Jurkat, Clone E6-1 (cell line): ENCODE measurements around the gene GAMT.

Source experiments
- DNase-seq: peaks from one replicate; pipeline ENCODE4 v3.0.0-alpha.2; 2011; ENCODE audit warnings: low read depth, low spot score
- H3K4me3 ChIP-seq: 2 replicates; pipeline ENCODE4 v1.5.1; 2011; ENCODE audit warnings: mild to moderate bottlenecking, low read length, control low read depth, moderate library complexity

Gene GAMT

DNA sequence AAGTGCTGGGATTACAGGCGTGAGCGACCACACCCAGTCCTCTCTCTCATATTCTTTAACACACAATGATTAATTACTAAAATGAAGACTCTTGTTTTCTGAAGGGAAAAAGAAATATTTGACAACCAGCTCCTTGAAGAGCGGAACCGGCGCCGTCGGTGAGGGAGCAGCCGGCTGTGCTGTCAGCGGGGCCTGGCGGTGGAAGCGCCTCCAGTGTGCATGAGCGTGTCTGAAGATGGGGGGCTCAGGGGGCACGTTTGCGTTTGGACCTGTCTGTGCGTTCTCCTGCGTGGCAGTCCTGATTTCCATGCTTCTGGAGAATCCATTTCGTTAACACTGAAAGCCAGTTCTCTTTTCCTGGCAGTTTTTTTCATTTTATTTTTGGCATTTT, 24.9 kb downstream of the GAMT start:
- H3K4me3 ChIP-seq: no peak overlapping the region
- DNase-seq: no peak

DNA sequence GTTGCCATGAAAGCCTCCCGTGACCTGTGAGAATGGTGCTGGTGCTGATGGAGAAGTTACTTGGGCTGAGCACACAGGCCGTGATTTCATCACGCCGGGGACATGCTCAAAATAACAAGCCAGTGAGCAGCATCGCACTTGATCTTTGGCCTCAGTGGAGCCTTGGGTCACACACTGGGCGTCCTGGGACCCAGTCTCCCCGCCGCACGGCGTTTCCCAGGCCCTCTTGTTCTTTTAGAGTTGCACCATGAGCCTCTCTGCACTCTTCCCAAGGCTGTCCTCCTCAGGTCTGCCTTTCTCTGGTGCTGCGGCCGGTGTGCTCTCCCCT, 27.1 kb downstream of the GAMT start:
- DNase-seq: no peak
- H3K4me3 ChIP-seq: no peak overlapping the region

DNA sequence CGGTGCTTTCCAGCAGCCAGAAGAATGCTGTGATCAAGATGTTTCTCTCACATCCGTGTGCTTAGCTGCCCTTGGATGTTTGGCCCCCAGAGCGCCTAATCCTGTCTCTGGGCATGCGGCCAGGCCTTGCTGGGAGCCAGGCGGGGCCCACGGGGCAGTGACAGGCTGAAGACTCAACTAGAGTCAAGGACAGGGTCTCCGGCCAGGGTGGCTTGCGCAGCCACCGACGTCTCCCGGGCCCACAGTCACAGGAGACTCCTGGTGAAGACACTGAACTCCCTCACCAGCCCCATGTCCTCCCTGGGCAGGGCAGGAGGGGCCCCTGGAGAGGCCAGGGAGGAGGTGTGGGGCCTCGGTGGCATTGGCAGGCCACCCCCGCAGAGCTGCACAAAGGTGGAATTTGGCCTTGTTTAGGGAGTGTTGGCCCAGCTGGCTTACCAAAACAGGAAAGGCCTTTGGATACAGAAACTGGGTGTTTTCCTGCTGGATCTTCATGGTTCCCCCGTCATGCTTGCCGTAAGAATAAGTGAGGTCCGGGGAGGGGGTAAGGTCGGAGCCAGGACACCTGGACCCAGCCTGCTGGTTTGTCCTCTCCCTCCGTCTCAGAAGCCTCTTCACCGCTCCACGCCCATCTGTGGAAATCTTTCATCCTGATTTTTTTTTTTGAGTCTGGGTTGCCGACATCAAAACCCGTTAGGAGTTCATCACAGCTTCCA, 27.6 kb downstream of the GAMT start:
- DNase-seq: no peak
- no peak overlapping the region for H3K4me3 ChIP-seq

DNA sequence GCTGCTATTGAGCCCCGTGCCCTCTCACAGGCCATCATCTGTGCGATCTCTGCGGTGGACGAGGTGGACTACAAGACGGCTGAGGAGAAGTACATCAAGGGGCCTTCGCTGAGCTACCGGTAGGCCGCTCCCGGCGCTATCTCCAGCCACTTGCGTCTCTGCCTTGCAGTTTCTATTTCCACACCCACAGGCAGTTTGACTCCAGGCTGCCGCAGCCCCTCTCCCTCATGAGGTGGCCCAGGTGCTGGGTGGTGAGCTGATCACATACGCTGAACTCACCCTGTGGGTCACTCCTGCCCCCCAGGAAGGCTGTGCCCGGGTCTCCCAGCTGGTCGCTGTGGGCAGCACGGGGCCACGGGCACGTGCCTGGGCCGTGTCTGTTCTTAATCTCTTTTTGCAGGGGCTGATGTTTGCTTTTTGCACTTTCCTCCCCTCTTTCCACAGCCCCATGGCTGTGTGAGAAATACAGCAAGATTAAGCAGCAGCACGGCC, 28.3 kb downstream of the GAMT start:
- DNase-seq: no peak
- H3K4me3 ChIP-seq: no peak overlapping the region

DNA sequence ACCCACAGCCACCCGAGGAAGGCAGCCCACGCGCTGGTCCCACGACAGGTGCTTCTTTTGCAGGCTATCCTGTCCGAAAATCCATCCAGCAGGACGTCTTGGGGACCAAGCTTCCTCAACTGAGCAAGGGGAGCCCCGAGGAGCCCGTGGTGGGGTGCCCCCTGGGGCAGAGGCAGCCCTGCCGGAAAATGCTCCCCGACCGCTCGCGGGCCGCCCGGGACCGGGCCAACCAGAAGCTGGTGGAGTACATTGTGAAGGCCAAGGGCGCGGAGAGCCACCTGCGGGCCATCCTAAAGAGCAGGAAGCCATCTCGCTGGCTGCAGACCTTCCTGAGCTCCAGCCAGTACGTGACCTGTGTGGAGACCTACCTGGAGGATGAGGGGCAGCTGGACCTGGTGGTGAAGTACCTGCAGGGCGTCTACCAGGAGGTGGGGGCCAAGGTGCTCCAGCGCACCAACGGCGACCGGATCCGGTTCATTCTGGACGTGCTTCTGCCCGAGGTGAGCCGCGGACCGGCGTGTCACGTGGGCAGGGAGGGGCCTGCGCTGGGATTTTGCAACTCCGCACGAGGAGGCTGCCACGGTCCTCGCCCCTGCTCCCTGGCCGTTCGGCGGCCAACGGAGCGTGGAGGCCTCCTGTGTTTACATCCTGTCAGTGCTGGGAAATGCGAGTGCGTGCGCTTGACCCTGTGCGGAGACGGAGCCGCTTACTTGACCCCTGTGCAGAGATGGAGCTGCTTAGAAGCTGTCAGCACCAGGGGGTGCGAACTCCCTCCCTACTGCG, 30.6 kb downstream of the GAMT start:
- H3K4me3 ChIP-seq: no peak overlapping the region
- no peak for DNase-seq

DNA sequence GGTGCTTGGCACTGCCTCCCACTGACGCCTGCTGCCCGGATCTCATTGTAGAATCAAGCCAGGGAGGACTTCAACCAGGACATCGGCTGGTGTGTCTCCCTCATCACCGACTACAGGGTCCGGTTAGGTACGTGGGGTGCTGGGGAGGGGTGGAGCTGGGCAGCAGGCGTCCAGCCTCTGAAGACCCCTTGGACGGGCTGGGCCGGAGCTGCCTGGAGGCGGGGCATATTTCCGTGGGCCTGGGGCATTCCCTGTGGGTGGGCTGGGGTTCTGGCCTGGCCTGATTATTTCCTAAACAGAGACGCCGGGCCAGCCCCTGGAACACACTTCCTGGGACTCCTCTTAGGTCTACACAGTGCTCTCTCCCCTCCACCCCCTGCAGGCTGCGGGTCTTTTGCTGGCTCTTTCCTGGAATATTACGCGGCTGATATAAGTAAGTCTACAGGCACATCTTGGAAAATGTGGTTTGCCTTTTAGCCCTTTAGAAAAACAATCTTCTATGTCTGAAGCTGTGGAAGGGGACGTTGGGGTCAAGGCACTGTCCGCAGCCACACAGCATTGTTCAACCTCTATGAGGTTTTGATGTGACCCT, 32.0 kb downstream of the GAMT start:
- H3K4me3 ChIP-seq: no peak overlapping the region
- no peak for DNase-seq

DNA sequence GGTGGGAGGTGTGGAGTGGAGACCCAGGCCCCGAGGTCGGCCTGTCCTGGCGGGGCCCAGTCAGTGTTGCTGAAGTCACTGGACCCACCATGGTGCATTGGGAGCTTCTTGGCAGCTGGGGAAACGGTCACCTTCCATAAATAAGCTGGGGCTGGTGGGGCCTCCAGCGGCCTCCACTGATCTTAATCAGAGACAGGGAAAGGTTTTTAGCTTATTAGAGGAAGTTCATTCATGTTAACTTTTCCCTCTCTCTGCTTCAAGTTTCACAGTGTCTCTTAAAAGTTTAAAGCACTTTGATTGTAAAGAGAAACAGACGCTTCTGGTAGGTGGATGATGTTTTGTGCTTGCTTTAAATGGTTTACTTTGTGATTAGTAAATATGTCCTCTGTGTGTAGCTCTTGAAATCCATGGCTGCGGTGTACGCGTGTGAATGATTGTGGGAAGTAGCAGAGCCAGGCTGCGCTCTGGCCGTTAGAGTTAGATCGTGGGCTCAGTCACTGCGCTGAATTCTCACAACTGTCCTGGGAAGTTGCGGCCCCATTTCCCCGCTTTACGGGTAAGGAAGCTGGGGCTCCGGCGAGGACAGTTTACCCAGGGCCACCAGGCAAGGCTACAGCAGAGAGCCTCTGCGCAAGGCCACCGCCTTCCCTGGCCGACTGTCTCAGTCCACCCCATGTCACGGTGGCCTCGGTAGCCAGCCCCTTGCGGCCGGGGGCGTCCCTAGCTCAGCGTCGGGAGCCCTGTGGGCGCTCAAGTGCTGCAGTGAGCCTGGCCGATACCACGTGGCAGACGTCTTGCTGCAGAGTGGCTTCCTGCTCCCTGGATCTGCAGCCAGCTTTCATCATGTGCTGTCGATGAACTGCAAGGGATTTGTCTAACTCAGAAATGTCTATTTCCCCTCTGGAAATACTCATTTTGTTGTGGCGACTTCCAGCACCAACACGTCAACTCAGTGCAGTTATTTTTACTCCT, 34.2 kb downstream of the GAMT start:
- DNase-seq: no peak
- H3K4me3 ChIP-seq: no peak overlapping the region

DNA sequence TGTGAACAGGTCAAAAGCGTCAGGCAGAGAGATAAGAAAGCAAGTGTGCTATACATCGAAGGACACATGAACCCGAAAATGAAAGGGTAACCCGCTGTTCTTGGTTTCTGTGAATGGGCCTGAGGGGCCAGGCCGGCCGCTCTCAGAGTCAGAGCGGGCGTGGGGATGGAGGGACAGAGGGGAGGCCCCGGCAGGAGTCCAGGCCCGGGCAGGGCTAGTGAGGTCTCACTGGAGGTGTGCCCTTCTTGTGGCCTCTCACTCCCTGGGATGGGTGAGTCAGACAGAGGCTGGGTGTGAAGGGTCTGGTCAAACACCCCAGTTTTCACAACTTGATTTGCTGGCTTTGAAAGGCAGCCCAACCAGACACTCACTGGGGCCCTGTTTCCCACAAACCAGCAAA, 35.0 kb downstream of the GAMT start:
- no peak overlapping the region for H3K4me3 ChIP-seq
- no peak for DNase-seq

DNA sequence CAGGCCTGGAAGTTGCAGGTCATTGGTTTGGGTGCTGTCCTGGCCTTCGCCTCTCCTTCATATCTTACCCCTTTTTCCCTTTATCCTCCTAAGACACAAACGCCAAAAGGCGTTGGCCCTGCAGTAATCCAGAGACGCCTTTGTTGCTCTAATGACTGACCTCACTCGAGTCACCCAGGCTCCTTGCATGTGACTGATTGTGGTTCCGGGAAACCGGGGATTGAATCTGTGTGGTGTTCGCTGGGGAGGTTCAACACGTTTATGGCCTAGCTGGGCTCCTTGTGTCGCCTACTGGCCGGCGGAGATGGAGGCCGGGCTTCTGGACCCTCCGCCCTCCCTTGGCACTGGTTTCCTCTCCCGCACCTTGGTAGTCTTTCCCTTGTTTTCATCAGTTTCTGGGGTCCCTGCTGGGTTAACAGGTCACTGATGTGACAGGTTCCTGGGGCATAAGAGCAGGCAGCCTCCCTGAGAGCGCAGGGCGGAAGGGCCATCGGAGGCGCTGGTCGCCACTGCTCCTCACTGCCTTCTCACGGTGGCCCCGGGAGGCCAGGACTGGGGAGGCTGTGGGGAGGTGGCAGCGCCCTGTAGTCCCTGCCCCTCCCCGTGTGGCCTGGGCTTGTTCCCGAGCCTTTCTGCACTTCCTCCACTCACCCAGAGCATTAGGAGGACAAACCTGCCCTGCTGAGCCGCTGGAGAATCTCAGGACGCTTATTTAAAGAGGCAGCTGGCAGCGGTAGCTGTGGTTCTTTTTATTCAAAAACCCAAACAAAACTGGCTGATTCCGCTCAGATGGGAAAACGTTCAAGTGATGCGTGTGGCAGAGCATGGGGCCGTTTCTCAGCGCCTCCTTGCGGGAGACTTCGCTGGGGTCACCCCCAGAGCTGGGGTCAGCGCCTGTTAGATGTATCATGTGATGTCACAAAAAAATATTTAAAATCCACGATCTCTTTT, 35.7 kb downstream of the GAMT start:
- DNase-seq: no peak

DNA sequence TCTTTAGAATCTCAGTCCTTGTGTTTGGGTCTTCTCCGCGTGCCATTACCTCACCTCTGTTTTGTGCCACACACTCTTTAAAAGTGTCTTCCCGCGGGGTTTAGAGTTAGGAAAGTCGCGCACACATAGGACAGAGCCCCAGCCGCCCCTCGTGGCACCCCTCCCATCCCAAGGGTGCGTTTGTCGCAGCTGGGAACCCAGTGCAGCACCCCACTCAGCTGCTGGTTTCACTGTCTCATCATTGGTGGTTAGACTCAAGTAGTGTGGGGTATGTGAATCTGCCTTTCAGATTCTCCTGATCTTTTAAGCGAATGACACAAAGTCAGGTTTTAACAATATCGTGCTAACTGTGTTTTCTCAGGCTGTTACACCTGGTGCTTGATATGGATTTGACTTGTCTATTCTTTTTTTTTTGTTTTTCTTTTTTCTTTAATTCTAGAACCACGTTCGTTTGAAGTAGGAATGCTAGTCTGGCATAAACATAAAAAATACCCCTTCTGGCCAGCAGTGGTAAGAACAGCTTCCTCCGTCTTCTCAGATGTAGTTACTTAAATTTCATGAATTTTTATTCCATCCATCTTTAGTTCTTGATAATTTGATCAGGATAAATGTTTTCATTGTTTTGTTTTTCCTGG, 37.2 kb downstream of the GAMT start:
- DNase-seq: peak; percentile 32
- no peak overlapping the region for H3K4me3 ChIP-seq

More for the DNA sequence above, 35.7 kb downstream of the GAMT start:
- no peak overlapping the region for H3K4me3 ChIP-seq

DNA sequence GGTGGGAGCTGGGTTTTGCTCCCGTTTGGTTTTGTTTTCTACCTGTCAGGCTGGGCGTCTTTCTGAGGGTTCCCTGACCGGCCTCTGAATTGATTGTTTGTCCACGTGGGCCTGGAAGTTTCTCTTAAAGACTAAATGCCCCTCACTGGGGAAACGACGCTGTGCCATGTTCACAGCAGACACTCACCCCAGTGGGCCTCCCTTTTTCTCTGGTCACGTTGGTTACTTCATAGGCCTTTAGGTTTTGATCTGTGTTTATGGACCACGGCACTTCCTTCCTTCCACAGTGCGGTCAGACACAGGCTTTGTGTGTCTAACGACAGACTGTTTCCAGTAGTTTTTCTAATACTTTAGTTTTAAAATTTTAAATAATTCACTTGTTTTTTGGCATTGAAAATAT, 37.7 kb downstream of the GAMT start:
- H3K4me3 ChIP-seq: no peak overlapping the region
- no peak for DNase-seq

DNA sequence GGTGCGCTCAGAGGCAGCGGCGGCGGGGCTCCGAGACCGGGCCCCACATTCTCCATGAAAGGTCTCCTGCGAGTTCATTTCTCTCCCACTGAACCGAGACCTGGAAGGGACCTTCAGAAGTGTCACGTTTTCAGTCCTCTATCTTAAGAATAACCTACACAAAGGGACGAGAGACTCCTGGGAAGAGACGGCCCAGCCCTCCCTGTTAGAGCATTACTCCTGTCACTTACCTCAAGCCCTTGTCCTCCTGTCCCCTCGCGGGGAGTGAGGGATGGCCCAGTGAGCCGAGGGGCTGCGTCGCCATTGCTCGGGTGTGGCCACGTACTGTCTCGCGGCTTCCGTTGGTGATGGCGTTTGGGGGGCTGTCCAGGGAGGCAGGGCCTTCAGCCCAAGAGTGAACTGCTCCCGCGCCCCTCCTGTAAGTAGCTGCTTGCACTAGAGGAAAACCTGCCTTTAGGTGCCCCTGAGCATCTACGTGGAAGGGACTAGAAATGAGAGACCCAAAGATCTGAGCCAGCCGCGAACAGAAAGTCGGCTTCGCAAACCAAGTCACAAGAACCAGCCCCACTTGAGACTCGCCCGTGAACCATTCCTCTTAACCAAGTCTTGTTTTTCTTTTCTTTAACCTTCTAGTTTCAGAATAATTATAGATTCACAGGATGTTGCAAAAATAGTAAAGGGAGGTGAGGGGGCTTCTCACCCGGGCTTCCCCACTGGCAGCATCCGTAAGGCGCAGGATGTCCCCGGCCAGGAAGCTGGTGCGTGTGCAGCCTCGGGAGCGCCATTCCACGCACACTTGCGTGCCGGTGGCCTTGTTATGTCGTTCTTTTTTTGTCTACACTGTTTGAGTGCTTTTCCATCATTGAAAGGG, 38.7 kb downstream of the GAMT start:
- no peak overlapping the region for H3K4me3 ChIP-seq

DNA sequence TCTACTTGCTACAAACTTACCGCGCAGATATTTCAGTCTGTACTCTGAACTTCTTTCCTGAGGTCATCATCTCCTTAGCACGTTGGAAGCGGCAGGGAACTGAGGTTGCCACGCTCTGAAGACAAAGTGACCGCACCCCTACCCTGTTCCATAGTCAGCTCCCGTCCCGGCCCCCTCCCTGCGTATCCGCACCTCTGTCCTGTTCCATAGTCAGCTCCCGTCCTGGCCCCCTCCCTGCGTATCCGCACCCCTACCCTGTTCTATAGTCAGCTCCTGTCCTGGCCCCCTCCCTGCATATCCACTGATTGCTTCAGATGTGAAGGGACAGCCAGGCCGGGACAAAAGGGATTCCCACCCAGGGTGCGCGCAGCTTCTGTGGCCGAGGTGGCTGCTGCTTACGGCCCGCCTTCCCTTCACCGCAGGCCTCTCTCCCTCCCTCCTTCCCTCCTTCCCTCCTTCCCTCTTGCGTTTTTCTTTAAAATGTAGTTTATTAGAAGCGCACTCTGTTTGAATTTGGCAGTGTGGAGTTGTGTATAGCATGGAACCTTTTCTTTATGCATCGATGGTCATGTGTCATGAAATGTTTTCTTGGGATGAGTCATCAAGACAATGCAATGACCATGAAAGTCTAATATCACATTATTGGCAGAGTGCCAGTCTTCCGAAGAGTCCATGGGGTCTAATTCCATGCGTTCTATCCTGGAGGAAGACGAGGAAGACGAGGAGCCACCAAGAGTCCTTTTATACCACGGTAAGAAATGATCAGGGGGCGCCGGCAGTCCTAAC, 39.5 kb downstream of the GAMT start:
- no peak overlapping the region for H3K4me3 ChIP-seq
- no peak for DNase-seq

More for the DNA sequence above, 38.7 kb downstream of the GAMT start:
- no peak for DNase-seq

DNA sequence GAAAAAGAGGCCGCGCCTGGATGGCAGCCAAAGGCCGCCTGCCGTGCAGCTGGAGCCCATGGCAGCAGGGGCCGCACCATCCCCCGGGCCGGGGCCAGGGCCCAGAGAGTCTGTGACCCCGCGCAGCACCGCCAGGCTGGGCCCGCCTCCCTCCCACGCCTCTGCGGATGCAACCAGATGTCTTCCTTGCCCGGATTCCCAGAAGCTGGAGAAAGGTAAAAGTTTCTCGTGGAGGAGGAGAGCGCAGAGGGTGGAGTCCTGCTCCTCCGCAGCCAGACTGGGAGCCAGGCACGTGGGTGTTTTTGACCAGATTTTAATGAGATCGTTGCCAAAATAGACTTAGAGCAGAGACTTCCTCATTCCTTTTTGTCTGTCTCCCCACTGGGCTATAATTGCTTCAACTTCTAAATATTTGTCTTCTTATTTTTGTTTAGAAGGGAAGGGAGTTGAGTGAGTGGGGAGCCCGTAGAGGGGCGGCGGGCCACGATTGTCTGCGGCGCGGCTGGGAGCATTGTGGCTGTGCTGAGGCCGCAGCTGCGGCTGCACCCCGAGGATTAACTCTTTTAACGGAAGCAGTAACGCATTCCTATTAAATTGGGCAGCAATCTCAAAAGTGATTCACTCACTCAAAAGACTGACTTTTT, 40.4 kb downstream of the GAMT start:
- no peak for DNase-seq
- H3K4me3 ChIP-seq: no peak overlapping the region

DNA sequence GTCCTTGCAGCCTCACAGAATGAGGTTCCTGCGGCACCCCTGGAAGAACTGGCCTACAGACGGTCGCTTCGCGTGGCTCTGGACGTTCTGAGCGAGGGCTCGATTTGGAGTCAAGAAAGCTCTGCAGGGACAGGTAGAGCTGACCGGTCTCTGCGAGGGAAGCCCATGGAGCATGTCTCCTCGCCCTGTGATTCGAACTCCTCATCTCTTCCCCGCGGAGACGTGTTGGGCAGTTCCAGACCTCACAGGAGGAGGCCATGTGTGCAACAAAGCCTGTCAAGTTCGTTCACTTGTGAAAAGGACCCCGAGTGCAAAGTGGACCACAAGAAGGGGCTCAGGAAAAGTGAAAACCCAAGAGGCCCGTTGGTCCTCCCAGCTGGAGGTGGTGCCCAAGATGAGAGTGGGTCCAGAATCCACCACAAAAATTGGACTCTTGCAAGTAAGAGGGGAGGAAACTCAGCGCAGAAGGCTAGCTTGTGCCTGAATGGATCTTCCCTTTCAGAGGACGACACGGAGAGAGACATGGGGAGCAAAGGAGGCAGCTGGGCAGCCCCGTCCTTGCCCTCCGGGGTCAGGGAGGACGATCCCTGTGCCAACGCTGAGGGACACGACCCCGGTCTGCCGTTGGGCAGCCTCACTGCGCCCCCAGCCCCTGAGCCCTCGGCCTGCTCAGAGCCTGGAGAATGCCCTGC, 41.1 kb downstream of the GAMT start:
- H3K4me3 ChIP-seq: no peak overlapping the region

More for the DNA sequence above, 41.1 kb downstream of the GAMT start:
- no peak for DNase-seq
